Jurkat, Clone E6-1 (cell line): ENCODE data around the gene STRADA. TPM values are rescaled to one million over a fixed set of nuclear protein-coding genes. Genes with fewer than 3 reads are reported as not detected.

Experiments
- DNase-seq: peaks from one replicate; pipeline ENCODE4 v3.0.0-alpha.2; 2011; ENCODE audit warnings: low read depth, low spot score
- H3K4me3 ChIP-seq: 2 replicates; pipeline ENCODE4 v1.5.1; 2011; ENCODE audit warnings: mild to moderate bottlenecking, low read length, control low read depth, moderate library complexity
- polyA plus RNA-seq: library from polyadenylated mRNA; unstranded; fragments of >200 nt; gene quantifications from one replicate; pipeline ENCODE4 v1.2.1, GENCODE V29; 2012; ENCODE audit warnings: missing spikeins; ENCODE audit not compliant: insufficient read length, insufficient read depth

The STRADA gene, protein sequence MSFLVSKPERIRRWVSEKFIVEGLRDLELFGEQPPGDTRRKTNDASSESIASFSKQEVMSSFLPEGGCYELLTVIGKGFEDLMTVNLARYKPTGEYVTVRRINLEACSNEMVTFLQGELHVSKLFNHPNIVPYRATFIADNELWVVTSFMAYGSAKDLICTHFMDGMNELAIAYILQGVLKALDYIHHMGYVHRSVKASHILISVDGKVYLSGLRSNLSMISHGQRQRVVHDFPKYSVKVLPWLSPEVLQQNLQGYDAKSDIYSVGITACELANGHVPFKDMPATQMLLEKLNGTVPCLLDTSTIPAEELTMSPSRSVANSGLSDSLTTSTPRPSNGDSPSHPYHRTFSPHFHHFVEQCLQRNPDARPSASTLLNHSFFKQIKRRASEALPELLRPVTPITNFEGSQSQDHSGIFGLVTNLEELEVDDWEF
- polyA plus RNA-seq = 52.1 TPM

DNA sequence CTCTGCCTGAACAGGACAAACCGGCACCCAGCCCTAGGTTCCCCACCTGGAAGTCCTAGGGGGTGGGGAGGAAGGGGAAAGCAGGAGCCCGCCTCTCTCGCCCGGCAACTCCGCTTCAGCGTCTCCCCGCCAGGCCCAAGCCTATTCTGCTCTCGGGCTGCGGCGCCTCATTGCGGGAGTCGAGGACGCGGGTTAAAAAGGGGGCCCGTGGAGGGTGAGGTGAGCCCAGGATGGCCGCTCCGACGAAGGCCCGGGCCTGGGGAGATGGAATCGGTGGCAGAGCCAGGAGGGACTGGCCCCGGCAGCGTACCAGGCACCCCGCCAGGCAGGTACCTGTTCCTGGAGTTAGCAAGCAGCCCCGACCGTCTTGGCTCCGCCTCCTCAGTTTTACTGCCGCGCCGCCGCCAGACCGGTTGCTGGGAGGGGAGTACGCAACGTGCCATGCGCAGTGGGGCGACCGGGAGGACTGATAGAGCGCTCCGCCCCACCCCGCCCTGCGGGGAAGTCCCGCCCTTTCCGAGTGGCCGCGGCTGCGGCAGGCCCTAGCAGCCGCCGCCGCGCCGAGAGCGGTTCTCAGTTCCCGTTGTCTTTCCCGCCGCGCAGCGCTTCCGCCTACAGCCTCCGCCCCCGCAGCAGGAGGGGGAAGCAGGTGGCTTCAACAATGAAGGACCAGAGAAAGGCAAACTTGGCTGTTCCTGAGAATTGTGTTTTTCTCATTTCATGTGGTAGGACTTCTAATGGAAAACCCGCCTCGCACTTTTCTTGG is at the start of gene STRADA:
STRADA (minus strand) TSS at position 392 of the 766 bp plus-strand sequence. CDS start 13,430 bp downstream, outside the sequence.
- DNase-seq = peak; percentile 98
- H3K4me3 ChIP-seq = peak within 1 kb of the TSS; percentile 85

DNA sequence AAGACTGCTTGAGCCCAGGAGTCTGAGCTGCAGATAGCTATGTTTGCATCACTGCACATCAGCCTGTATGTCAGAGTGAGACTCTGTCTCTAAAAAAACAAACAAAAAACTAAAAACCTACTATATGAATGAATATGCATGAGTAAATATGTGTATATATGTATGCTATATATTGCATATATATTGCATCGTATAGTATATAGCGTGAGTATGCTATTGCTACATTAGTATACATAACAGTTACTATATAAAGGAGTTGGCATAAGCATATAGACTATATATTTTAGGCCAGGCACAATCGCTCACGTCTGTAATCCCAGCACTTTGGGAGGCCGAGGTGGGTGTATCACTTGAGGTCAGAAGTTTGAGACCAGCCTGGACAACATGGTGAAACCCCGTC is 48.5 kb upstream of the STRADA start:
- no peak for DNase-seq
- no peak overlapping the region for H3K4me3 ChIP-seq

DNA sequence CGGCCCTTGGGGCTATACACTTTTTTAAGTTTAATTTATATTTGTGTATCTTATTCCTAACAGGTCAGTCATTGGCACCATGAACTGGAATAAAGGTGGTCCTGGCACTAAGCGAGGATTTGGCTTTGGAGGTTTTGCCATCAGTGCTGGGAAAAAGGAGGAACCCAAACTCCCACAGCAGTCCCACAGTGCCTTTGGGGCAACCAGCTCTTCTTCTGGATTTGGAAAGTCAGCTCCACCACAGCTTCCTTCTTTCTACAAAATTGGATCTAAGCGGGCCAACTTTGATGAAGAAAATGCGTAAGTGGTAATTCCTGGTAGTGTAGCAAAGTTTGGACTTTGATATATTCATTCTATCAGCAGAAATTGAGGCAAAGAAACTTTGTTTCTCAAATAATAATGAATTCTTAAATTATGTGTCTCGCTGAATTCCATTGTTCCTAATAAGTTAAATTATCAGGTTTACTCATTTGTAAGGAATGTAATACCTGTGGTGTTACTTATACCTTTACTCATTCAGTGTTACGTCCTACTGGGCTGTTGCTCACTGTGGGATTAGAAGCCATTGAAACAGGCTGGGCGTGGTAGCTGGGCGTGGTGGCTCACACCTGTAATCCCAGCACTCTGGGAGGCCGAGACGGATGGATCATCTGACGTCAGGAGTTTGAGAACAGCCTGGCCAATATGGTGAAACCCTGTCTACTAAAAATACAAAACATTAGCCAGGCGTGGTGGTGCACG is 45.5 kb upstream of the STRADA start:
- H3K4me3 ChIP-seq = no peak overlapping the region
- DNase-seq = no peak

DNA sequence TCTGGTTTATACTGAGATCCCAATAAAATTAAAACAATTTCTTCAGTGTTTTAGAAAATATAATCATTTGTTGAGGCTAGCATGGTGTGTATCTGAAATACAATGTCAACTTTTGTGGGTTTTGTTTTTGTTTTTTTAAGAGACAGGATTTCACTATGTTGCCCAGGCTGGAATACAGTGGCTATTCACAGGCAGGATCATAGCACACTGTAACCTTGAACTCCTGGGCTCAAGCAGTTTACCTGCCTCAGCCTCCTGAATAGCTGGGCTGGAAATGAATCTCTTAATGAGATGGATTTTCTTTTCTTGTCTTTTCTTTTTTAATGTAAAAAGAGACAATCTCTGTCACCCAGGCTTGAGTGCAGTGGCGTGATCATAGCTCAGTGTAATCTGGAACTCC is 44.5 kb upstream of the STRADA start:
- no peak for DNase-seq
- H3K4me3 ChIP-seq = no peak overlapping the region

DNA sequence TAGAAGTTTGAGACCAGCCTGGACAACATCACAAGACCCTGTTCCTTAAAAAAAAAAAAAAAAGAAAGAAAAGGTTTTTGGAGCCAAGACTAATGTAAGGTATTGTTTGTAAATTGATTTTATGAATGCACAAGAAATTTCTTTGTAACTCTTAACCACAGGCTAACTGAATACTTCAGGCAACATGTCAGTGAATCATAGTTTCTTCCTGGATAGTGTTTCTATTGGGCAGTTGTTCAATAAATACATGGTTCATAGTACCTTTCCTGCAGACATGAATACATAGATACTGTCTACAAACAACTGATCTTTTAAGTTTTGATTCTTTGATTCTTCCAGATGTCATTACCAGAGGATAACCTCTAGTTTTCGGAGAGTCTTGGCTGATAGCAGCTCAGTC is 44.0 kb upstream of the STRADA start:
- no peak for DNase-seq
- H3K4me3 ChIP-seq = no peak overlapping the region

DNA sequence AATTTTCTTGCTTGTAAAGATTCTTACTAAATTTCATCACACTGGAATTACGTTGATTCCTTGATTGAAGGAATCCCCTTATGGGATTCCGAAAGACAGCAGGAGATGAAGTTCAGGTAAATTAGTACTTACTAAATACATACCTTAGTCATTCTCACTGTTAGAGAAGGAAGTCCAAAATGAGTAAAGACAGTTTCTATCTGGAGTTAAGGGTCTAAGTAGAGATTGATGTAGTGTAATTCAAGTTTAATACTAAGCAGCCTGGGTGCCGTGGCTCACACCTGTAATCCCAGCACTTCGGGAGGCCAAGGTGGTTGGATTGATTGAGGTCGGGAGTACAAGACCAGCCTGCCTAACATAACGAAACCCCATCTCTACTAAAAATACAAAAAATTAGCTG is 41.9 kb upstream of the STRADA start:
- DNase-seq = no peak
- H3K4me3 ChIP-seq = no peak overlapping the region

DNA sequence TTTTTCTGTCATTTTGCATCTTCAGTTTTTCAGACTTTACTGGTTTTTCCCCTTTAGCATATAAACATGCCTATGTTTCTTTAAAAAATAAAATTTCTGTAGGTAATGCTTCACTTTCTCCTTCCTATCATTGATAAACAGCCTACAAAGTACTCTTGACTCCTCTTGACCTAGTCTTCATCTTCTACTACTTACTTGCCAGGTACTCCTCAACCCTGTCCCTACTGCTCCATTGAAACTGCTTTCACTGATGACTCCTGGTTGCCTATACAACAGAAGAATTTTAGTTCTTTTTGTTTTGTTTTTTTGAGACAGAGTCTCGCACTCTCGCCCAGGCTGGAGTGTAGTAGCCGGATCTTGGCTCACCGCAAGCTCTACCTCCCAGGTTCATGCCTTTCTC is 39.3 kb upstream of the STRADA start:
- DNase-seq = no peak
- H3K4me3 ChIP-seq = no peak overlapping the region

DNA sequence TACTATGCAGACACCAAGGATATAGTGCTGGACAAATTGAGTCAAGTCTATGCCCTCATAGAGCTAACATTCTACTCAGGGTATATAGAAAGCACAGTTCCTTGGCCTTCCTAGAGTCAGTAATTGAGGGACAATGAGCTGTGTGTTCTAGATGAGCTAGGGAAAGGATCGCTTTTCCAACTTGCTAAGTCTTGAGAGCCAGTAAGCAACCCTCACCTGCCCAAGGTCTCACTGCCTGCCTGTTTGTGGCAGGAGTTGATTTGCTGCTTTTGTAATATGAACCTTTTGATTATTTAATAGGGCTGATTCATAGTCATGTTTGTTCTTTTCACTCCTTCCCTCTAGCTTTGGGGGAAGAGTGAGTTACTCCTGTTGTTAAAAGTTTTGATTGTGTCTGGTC is 38.9 kb upstream of the STRADA start:
- H3K4me3 ChIP-seq = no peak overlapping the region
- no peak for DNase-seq

DNA sequence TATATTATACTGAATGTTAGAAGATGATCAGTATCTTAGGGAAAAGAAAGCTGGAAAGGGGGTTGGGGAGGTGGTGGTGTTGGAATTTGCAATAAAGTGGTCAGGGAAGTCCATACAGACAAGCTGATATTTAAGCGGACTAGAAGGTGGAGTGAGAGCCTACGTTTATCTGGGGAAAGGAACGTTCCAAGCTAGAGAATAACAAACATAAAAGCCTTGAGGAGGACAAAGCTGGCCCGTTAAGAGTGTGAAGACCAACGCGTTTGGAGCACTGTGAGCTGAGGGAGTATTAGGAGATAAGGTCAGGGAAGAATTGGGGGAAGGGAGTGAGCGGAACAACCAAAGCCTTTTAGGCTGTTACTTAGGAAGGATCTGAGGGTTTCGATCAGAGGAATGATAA is 33.8 kb upstream of the STRADA start:
- H3K4me3 ChIP-seq = peak overlapping the region; percentile 98
- no peak for DNase-seq

DNA sequence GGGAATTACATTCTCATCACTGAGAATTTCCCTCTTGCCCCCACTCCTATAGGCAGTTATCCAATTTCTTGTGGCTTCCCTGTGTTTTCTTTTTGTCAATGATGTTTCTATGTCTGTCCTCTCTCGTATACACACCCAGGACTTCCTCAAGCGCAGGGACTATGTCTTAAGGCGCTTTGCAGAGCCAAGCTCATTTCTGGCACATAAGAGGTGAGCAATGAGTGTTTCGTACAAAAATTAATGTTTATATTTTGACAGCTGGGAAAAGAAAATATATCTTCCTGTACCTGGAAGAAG is 33.3 kb upstream of the STRADA start:
- peak overlapping the region; percentile 98 for H3K4me3 ChIP-seq
- DNase-seq = no peak

DNA sequence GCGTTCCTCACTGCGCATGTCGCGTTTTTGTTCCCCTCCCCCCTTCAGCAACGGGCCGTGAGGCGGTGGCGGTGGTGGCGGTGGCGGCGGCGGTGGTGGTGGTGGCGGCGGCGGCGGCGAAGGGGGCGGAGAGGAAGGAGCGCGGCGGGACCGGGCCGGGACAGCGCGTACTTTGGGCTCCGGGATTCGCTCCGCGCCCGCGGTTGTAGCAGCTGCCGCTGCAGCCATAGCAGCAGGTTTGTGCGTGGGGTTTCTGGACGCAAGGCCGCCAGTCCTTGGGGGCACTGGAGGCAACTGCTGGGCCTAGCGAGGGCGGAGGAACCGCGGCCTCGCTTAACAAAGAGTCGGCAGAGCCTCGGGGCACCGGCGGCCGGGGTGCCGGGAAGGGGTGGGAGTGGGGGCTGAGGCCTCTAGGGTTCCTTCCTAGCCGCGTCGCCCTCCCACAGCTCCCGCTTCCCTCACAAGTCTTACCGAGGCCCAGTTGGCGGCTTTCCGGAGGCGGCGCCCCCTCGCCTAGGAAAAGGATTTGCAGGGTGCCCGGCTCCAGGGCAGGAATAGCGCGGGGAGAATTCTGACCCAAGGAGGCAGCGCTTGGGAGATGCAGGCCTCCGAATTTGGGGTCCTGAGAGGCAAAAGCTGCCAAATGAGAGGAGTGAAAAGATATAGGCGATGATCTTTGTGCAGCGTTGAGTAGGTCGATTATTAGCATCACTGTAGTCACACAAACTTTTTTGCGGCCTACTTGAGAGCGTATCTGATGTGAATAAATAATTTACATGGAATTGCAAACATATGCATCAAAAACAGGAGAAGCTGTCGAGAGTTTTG is 32.8 kb upstream of the STRADA start, which contains the start of gene DDX42:
DDX42 (plus strand) TSS at position 30 of the 828 bp plus-strand sequence. CDS start 12,880 bp downstream, outside the sequence.
- peak; percentile 25 for DNase-seq
- peak within 1 kb of the TSS; percentile 98 for H3K4me3 ChIP-seq

DNA sequence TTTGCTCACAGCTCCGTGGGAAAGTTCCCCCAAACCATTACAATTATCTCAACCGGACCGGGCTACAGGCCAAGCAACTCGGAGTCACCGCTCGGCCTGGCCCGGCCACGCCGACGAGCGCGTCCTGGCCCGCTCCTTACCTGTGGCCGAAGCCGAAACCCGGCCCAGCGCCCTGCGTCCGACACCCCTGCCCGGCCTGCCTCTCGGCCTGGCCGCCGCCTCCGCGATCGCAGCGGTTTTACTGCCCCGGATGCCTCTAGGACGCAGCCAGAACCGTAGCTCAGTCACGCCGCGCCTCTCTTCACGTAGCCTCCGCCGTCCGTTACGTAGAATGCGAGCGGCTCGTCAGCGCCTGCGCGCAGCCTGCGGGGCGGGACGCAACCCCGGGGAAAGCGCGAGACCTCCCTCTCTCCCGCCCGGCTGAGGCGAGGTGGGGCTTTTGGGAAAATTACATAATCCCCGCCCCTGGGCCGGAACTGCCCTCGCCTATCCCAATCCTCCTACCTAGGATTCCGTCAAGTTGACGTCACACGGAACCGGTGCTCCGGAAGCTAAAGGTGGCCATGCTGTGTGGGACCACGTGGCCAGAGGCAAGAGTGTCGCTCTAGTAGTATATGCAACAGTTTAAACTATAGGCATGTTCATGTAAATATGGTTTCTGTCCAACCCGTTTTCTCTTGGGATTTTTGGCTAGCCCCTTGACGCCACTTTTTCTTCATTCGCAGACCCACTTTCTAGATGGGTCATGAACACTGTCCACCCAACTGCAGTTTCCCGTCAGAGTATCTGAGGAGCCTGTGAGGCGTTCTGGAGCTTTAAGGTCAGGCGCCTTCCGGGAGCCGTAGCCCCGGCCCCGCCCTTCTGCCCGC is 31.9 kb upstream of the STRADA start, which contains the start of gene CCDC47:
CCDC47 (minus strand) TSS at position 326 of the 869 bp plus-strand sequence. CDS start 7,422 bp downstream, outside the sequence.
- peak; percentile 100 for DNase-seq
- peak within 1 kb of the TSS; percentile 98 for H3K4me3 ChIP-seq

DNA sequence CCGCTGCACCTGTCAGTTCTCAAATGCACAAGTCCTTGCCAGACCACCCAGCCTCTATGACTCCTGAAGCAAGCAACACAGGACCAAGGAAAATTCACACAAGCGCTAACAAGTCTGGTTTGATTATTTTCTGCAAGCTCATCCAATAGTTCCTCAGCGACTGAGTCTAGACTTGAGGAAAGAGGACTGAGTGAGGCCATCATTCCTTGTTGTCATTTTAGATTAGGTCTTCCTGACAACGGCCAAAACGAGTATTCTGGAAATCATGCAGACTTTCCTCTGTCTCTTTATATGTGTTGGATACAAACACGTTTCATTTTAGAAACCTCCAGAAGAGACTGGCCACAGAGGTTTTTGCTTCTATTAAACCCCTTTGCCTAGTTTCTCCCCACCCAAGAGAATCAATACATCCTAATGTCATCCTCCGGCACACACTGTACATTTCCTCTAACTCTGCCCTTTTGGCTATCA is 31.2 kb upstream of the STRADA start:
- H3K4me3 ChIP-seq = peak overlapping the region; percentile 98
- no peak for DNase-seq

DNA sequence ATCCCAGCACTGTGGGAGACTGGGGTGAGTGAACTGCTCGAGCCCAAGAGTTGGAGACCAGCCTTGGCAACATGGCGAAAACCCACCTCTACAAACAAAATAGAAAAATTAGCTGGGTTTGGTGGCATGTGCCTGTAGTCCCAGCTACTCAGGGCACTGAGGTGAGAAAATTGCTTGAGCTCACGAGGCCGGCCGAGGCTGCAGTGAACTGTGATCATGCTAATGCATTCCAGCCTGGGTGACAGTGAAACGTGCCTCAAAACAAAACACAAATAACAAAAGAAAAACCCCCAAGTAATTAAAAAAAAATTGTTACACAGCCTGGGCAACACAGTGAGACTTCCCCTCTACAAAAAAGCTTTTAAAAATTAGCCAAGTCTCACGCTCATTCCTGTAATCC is 26.8 kb upstream of the STRADA start:
- no peak for DNase-seq
- H3K4me3 ChIP-seq = no peak overlapping the region

DNA sequence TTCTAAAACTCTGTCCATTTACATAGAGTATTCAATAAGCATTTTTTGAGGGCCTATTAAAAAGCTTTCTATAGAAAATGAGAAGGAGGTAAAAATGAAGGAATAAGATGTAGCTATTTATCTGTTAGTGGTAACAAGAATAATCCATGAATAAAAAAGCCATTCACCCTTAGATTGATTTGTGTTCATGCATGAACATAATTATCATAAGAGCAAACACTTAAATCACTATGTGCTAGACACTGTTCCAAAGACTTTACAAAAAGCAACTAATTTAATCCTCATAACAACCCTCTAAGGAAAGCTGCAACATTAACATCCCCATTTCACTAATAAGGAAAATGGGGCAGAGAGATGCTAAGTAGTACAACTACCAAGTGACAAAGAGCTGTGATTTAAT is 25.2 kb upstream of the STRADA start:
- DNase-seq = no peak
- no peak overlapping the region for H3K4me3 ChIP-seq

DNA sequence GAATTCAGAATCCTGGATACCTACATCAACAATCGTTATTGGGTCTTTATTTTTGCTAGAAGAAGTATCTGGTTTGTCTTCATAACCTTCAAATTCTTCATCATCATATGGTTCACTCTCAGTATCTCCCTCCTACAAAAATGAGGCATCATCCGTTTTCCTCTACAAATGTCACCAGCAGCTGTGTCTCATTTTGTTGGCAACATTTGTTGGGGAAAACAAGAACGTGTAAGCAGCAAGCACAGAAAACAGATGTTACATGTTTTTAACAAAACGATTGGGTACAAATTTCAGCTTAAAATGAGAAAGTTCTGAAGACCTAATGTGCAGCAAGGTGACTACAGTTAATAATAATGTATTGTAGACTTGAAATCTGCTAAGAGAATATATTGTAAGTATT is 23.1 kb upstream of the STRADA start:
- no peak overlapping the region for H3K4me3 ChIP-seq
- DNase-seq = no peak

DNA sequence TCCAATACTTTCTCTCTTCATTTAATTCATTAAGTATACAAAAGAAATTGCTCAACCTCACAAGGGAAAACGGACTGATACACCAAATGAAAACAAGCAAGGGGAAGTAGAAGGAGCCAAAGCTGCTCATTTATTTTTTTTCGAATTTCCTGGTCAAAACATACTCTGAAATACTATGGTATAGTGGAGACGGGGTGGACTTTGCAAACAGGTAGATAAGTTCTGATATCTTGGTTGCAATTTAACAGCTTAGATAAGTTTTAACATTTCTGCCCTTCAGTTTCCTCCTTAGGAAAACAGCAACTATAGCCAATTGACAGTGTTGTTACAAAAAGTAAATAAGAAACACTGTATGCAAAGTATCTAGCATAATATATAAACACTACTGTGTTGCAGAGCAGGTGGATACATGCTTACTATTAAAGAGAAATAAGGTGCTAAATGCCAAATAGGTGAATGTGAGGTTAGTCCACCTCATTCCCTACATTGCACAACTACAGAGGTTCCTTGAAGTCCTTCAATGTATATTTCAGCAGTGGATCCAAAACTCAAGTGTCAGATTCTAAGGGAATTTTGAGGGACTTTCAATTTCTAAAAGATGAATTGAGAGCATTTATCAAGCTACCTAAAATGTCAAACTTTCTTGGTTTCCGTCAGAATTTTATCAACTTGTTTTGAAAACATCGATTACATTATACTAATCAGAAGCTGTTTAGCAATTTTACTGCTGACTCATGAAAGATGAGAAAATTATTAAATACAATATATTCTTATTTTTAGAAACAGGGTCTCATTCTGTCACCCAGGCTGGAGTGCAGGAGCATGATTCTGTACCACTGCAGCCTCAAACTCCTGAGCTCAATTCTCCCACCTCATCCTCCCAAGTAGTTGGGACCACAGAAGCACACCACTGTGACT is 20.8 kb upstream of the STRADA start:
- no peak for DNase-seq
- H3K4me3 ChIP-seq = no peak overlapping the region
